ENCODE data around the gene IP6K1.

IP6K1 gene

GRCh38 chr3:49801160-49801559, 14.8 kb upstream of the IP6K1 start:
- no peak for TF ChIP-seq CTCF (IDR thresholded peaks at IDR 0.05; ENCODE audit: poor library complexity, severe bottlenecking)
- Histone ChIP-seq H3K36me3 (ENCODE audit: low read depth) (no peaks in the 10 kb centered on the region), H3K27ac (ENCODE audit: poor library complexity, severe bottlenecking) (no peak overlapping the region), H3K9me3 (ENCODE audit: severe bottlenecking) (no peaks in the 10 kb centered on the region), H3K4me1 (ENCODE audit: insufficient read depth, poor library complexity, severe bottlenecking) (peaks cover 9% of the 10 kb centered on the region), H3K27me3 (ENCODE audit: insufficient read depth, poor library complexity, severe bottlenecking) (no peaks in the 10 kb centered on the region), H3K4me3 (ENCODE audit: severe bottlenecking) (no peak overlapping the region)
- no peak for ATAC-seq (ENCODE audit: low read depth)
- DNase-seq (ENCODE audit: low spot score): no peak

GRCh38 chr3:49799761-49800160, 13.4 kb upstream of the IP6K1 start, which contains the start of gene CDHR4:
Gene CDHR4, minus strand, starts transcription at chr3:49799873. Its CDS starts 61 bp downstream, at chr3:49799812.
- H3K4me3 ChIP-seq (ENCODE audit: severe bottlenecking): no peak within 1 kb of the TSS
- no peaks in the 10 kb centered on the region for H3K27me3 ChIP-seq (ENCODE audit: insufficient read depth, poor library complexity, severe bottlenecking)
- H3K36me3 ChIP-seq (ENCODE audit: low read depth): no peaks in the 10 kb centered on the region
- ATAC-seq (ENCODE audit: low read depth) (peak; percentile 50), DNase-seq (ENCODE audit: low spot score) (no peak)
- peaks cover 9% of the 10 kb centered on the region for H3K4me1 ChIP-seq (ENCODE audit: insufficient read depth, poor library complexity, severe bottlenecking)
- no peak within 1 kb of the TSS for H3K27ac ChIP-seq (ENCODE audit: poor library complexity, severe bottlenecking)
- no peak for TF ChIP-seq CTCF (IDR thresholded peaks at IDR 0.05; ENCODE audit: poor library complexity, severe bottlenecking)
- H3K9me3 ChIP-seq (ENCODE audit: severe bottlenecking): no peaks in the 10 kb centered on the region

- DNase-seq (ENCODE audit: low spot score): no peak
- no peaks in the 10 kb centered on the region for H3K9me3 ChIP-seq (ENCODE audit: severe bottlenecking)
- no peak overlapping the region for H3K27ac ChIP-seq (ENCODE audit: poor library complexity, severe bottlenecking)
- no peaks in the 10 kb centered on the region for H3K36me3 ChIP-seq (ENCODE audit: low read depth)
- H3K27me3 ChIP-seq (ENCODE audit: insufficient read depth, poor library complexity, severe bottlenecking): no peaks in the 10 kb centered on the region
- no peak for TF ChIP-seq CTCF (IDR thresholded peaks at IDR 0.05; ENCODE audit: poor library complexity, severe bottlenecking)
- H3K4me1 ChIP-seq (ENCODE audit: insufficient read depth, poor library complexity, severe bottlenecking): peaks cover 8% of the 10 kb centered on the region
- no peak for ATAC-seq (ENCODE audit: low read depth)
- no peak overlapping the region for H3K4me3 ChIP-seq (ENCODE audit: severe bottlenecking)
Measured at GRCh38 chr3:49799105-49799504, 12.8 kb upstream of the IP6K1 start.

- no peak for TF ChIP-seq CTCF (IDR thresholded peaks at IDR 0.05; ENCODE audit: poor library complexity, severe bottlenecking)
- Histone ChIP-seq H3K27ac (ENCODE audit: poor library complexity, severe bottlenecking) (no peak overlapping the region), H3K4me1 (ENCODE audit: insufficient read depth, poor library complexity, severe bottlenecking) (peaks cover 6% of the 10 kb centered on the region), H3K27me3 (ENCODE audit: insufficient read depth, poor library complexity, severe bottlenecking) (no peaks in the 10 kb centered on the region), H3K36me3 (ENCODE audit: low read depth) (no peaks in the 10 kb centered on the region), H3K9me3 (ENCODE audit: severe bottlenecking) (no peaks in the 10 kb centered on the region), H3K4me3 (ENCODE audit: severe bottlenecking) (no peak overlapping the region)
- no peak for ATAC-seq (ENCODE audit: low read depth)
- DNase-seq (ENCODE audit: low spot score): no peak
Measured at GRCh38 chr3:49794926-49795905, 8.9 kb upstream of the IP6K1 start.

- H3K27me3 ChIP-seq (ENCODE audit: insufficient read depth, poor library complexity, severe bottlenecking): no peaks in the 10 kb centered on the region
- no peak for DNase-seq (ENCODE audit: low spot score)
- H3K4me3 ChIP-seq (ENCODE audit: severe bottlenecking): no peak overlapping the region
- no peak for TF ChIP-seq CTCF (IDR thresholded peaks at IDR 0.05; ENCODE audit: poor library complexity, severe bottlenecking)
- peaks cover under 1% of the 10 kb centered on the region for H3K4me1 ChIP-seq (ENCODE audit: insufficient read depth, poor library complexity, severe bottlenecking)
- no peak for ATAC-seq (ENCODE audit: low read depth)
- H3K27ac ChIP-seq (ENCODE audit: poor library complexity, severe bottlenecking): no peak overlapping the region
- no peaks in the 10 kb centered on the region for H3K9me3 ChIP-seq (ENCODE audit: severe bottlenecking)
- no peaks in the 10 kb centered on the region for H3K36me3 ChIP-seq (ENCODE audit: low read depth)
Measured at GRCh38 chr3:49794431-49794830, 8.1 kb upstream of the IP6K1 start.

All from RWPE2 (cell line).